NCI-H1105 (cell line): Measurements from ENCODE around the gene SLC4A5.
"Not testable (repeated sequence)": the region's sequence is repeated elsewhere in the genome, so short reads cannot be mapped to it uniquely, and the experiment has no call there.

Experiments used
- DNase-seq: peaks from one replicate; lab custom pipeline; 2025; lab: John Stamatoyannopoulos, UW

SLC4A5 gene

DNA sequence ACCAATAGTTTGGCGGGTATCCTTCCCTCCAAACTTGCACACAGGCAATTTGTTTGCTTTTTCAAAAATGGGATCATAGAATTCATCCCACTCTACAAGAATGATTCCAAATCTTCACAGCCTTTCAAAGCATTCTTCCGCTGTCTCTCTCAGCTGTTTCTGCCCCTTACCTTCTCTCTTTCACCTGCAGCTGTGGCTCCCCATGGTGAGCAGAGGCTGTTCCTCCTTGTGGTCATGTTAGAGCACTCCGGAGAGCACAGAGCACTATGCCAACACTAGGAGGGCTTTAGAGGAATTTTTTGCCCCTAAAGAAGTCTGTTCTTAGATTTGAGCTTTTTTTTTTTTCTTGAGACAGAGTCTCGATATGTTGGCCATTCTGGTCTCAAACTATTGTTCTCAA, 114.4 kb downstream of the SLC4A5 start:
- DNase-seq: no peak

- no peak for DNase-seq
Measured at GRCh38 chr2:74227646-74228045, 115.6 kb downstream of the SLC4A5 start.

DNA sequence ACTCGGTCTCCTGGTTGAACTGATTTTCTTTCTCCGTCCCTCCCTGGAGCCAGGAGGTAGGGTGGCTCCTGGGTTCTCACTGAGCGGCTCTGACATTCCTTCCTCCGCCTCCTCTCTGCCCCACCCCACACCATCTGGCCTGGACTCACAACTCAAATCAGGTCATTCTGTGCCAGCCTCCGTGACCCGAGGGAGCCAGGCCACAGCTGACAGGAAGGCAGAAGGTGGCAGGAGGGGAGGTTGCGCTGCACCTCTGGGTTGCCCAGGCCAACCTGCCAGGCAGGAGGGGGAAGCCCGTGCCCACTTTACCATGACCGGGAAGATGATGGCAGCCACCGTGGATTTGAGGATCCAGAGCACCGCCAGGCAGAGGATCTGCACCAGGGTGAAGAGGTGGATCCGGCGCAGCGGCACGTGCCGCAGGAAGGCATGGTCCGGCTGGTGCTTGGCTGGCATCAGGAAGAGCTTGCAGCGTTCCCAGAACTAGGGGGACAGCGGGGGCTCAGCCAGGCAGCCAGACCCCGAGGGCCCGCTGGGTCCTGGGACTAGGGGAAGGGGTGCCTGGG, 116.5 kb downstream of the SLC4A5 start:
- DNase-seq: no peak

- DNase-seq: no peak
Measured at GRCh38 chr2:74225698-74226459, 117.3 kb downstream of the SLC4A5 start.

- no peak for DNase-seq
Measured at GRCh38 chr2:74223941-74224770, 119.1 kb downstream of the SLC4A5 start.

GRCh38 chr2:74222300-74222650, 120.9 kb downstream of the SLC4A5 start:
- no peak for DNase-seq

DNA sequence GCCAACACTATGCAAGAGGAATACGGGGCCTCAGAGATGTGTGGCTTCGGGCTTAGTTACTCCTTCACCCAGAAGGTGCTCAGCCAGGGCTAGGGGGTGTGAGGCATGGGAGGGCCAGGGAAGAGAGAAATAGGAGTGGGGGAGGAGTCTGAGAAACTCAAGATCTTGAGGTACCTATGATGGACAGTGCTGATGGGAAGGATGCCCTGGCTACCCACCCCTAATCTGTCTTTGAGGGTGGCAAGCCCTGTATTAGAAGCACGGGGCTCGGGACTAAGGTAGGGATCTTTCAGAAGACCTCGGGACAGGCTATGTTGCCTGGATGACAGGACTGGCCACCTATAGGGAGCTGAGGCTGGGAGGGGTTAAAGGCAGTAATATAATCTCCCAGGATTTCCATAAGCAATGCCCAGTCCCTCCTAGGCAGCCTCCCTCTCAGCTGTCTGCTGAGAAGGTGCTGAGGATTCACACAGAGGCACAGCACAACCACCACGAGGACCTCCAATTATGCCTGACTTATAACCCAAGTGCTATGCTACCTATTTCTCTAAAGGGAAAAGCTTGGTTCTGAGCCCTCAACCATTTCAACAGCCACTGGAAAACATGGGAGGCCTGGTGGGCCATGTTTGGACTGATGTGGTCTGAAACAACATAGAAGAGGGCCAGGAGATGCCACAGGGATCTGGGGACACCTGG, 121.5 kb downstream of the SLC4A5 start:
- no peak for DNase-seq

GRCh38 chr2:74221091-74221490, 122.1 kb downstream of the SLC4A5 start:
- DNase-seq: no peak

GRCh38 chr2:74219846-74220486, 123.2 kb downstream of the SLC4A5 start:
- no peak for DNase-seq

- no peak for DNase-seq
Measured at GRCh38 chr2:74216642-74217041, 126.6 kb downstream of the SLC4A5 start.

DNA sequence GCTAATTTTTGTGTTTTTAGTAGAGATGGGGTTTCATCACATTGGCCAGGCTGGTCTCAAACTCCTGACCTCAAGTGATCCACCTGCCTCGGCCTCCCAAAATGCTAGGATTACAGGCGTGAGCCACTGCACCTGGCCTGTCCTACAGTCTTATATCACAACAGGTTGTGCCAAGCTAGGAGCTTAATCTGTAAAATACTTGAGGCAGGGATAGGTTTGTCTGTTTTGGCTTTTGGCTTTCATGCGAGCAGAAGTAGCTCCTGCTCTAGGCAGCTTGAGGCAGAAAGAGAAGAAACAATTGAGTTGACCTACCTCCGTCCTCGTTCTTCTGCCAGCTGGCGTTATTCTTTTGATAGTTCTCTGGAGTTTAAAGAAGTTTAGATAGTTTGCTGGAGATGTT, 127.4 kb downstream of the SLC4A5 start:
- DNase-seq: not testable (repeated sequence)

DNA sequence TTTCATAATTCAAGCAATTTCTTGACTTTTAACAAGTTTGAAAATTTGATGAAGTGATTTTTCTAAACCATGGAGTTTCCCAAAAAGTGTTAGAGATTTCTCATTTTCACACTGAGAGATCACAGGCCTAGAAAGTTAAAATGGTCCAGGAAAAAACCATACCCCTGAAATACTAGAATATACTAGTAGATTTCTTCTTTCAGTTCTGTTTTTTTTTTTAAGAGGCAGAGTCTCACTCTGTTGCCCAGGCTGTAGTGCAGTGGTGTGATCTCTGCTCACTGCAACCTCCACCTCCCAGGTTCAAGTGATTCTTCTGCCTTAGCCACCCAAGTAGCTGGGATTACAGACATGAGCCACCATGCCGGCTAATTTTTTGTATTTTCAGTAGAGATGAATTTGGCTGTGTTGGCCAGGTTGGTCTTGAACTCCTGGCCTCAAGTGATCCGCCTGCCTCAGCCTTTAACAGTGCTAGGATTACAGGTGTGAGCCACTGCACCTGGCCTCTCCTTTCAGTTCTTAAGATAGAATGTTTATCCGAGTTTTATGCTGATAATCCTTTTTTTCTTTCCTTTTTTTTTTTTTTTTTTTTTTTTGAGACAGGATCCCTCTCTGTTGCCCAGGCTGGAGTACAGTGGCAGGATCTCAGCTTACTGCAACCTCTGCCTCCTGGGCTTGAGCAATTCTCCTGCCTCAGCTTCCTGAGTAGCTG, 130.4 kb downstream of the SLC4A5 start:
- no peak for DNase-seq

DNA sequence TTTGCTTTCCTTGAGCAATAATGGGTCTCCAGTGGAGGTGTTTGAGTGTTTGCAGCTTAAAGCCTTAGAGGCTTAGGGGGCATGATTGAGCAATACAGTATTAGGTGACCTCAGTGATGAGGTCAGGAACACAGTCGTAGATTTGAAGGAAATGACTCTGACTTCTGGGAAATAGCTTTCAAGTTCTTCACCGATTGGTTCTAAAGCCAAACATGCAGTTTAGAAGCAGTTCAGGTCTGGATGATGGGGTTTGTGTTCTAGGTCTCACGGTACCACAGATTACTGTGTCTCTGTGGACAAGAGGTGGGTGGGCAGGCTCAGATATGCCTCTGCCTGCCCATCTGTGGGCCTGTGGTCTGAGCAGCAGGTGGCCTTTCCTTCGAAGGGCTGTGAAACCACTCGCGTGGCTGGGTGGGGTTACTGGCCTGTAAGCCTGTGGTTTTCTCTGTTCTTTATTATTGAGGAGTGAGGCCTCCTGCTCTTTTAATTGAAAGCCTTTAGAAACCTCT, 137.0 kb downstream of the SLC4A5 start:
- no peak for DNase-seq

- no peak for DNase-seq
Measured at GRCh38 chr2:74205596-74205995, 137.6 kb downstream of the SLC4A5 start.

GRCh38 chr2:74205113-74205512, 138.1 kb downstream of the SLC4A5 start:
- no peak for DNase-seq

GRCh38 chr2:74204436-74204835, 138.8 kb downstream of the SLC4A5 start:
- no peak for DNase-seq

DNA sequence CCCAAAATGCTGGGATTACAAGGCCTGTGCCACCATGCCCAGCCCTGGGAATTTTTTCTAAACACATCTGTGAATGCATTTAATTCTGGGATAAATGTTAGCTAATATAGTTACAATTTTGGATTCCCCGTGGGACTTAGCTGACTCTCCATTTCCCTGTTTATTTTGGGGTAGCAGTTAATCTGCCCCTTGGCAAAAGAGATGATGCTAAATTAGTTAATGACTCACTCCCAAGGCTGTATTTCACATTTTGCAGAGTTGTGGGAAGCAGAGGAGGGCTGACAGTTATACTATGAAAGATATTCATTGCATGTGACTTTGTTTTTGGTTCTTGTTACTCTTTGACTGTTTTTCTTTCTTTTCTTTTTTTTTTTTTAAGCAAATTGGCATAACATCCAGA, 141.6 kb downstream of the SLC4A5 start:
- DNase-seq: no peak

DNA sequence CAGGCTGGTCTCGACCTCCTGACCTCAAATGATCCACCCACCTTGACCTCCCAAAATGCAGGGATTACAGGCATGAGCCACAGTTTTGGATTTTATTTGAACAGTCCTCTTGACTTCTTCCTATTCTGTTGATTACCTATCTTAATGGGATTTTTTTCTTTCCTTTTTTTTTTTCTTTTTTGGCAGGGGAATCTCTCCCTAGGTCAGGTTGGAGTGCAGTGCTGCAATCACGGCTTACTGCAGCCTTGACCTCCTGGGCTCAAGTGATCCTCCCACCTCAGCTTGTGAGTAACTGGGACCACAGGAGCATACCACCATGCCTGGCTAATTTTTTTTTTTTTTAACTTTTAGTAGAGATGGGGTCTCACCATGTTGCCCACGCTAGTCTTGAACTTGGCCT, 142.0 kb downstream of the SLC4A5 start:
- DNase-seq: no peak

GRCh38 chr2:74199871-74200305, 143.3 kb downstream of the SLC4A5 start:
- DNase-seq: no peak

DNA sequence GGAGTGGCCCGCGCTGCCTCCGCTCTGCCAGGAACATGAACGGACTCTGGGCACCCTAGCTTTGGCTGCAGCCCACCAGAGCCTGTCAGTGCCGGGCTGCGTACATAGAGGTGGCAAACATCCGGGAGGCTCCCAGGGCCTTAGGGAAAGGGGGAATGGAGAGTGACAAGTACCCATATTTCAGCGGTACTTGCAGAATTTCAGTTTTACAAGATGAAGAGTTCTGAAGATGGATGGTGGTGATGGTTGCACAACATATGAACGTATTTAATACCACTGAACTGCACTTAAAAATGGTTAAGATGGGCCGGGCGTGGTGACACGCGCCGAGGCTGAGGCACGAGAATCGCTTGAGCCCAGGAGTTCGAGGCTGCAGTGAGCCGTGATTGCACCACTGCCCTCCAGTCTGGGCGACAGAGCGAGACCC, 143.9 kb downstream of the SLC4A5 start:
- no peak for DNase-seq
